GM20431 (cell line): ENCODE measurements around the gene VGLL4.
"Not testable (repeated sequence)": the region's sequence is repeated elsewhere in the genome, so short reads cannot be mapped to it uniquely, and the experiment has no call there.

Experiments
- in situ Hi-C: fragments of 300-500 bp; cut with MseI, MboI; formaldehyde crosslinking; loops from one replicate; pipeline ENCODE4 v1.15.0; 2020; ENCODE audit warnings: low sequenced_read_pairs; ENCODE audit not compliant: unreplicated experiment

Gene VGLL4

DNA sequence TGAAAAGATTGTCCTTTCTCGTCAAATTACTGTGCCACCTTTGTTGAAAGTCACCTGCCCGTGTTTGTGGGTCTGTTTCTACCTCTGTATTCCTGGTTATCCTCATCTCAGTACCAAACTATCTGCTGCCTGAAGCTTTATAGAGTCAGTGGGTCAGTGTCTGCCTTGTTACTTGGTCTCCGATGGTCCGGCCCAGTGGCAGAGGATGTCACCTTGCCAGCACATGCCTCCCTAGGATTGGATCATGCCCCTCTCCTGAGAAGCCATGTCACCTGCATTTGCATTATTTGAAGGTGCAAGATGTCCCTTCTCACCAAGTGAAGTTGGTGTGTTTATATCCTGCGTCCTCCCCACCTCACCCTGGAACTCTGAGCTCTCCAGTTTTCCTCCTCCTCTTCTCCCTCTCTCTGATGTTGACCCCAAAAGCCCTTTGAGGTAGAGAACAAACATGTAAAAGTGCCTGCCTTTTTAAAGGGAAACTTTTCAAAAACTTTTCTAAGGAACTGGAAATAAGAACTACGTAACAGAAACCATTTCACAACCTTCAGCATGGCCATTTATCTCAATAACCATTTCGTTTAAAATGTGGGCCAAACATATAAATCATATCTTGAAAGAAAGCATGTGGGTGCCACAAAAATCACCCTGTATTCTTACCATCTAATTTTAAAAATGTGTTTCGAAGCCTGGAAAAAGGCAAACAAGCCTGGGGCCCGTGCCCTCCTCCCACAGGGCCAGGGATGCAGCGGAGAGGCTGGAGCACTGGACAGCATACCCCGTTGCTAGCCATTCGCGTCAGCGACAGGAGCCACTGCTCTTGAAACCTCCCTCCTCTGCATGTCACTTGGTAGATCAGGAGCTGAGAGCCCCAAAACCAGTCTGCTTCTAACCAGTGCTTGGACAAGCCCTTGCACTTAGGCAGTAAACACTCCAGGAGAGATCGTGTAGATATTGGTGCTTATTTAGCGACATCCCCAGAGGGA is 102.1 kb downstream of the VGLL4 start:
- in situ Hi-C loops, result no loop called here

DNA sequence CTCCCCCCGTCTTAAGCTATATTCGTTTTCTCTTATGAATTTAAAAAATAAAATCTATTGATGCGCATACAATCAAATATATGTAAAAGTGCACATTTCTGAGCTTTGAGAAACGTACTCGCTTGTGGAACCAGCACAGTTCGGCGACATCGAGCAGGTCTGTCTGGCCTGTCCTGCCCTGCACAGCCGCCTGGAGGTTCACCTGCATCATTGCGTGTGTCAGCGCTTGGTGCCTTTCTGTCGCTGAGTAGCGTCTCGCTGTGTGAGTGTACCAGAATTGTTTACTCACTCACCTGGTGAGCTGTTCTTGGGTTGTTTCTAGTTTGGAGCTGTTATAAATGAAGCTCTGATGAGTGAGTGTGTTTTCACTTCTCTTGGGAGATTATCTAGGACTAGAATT is 104.0 kb downstream of the VGLL4 start:
- in situ Hi-C loops, result no loop called here

GRCh38 chr3:11539218-11539617 is 104.5 kb downstream of the VGLL4 start:
- in situ Hi-C loops, result no loop called here

DNA sequence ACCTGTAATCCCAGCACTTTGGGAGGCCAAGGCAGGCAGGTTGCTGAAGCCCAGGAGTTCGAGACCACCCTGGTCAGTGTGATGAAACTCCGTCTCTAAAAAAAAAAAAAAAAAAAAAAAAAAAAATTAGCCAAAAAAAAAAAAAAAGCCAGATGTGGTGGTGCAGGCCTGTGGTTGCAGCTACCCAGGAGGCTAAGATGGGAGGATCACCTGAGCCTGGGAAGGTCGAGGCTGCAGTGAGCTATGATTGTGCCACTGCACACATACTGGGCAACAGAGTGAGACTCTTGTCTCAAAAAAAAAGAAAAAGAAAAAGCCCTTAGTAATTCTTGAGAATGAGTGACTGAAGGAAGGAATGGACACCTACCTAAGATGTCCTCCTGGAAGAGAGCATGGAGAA is 105.1 kb downstream of the VGLL4 start:
- in situ Hi-C loops, result no loop called here

- in situ Hi-C loops, result no loop called here
Observed at GRCh38 chr3:11536936-11537612, 106.6 kb downstream of the VGLL4 start.

GRCh38 chr3:11536132-11536935 is 107.4 kb downstream of the VGLL4 start:
- in situ Hi-C loops, result no loop called here

DNA sequence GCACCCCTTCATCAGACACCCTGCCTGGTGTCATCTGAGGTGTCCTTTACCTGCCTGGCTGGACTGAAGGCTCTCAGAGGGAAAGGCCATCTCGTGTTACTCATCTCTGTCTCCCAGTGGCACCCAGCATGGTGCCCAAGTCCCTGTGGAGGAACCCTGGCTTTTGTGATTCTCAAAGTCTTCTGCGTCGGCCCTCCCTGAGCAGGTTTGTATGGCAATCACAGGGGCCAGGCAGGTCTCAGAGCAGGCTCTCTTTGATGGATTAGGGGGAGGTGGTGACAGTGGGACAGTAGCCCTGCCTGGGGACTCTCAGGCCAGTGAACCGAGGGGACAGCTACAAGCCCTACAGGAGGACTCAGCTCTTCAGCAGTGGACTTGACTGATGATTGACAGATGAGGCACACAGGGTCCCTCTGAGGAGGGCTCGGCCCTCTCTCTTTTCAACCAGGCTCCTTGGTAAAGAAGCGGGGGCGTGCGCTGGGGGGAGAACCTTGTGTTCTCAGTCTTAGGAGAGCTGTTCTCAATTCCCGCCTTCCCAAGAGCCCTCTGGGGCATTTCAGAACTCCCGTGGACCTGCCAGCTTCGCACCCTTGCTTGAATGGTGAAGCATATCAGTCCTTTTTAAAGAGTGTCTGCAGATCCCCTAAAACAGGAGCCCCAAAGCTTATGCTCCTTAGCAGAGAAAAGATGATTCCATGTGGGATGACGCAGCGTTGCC is 108.3 kb downstream of the VGLL4 start:
- in situ Hi-C loops, result no loop called here

- in situ Hi-C loops, result no loop called here
Observed at GRCh38 chr3:11534793-11535101, 109.0 kb downstream of the VGLL4 start.

DNA sequence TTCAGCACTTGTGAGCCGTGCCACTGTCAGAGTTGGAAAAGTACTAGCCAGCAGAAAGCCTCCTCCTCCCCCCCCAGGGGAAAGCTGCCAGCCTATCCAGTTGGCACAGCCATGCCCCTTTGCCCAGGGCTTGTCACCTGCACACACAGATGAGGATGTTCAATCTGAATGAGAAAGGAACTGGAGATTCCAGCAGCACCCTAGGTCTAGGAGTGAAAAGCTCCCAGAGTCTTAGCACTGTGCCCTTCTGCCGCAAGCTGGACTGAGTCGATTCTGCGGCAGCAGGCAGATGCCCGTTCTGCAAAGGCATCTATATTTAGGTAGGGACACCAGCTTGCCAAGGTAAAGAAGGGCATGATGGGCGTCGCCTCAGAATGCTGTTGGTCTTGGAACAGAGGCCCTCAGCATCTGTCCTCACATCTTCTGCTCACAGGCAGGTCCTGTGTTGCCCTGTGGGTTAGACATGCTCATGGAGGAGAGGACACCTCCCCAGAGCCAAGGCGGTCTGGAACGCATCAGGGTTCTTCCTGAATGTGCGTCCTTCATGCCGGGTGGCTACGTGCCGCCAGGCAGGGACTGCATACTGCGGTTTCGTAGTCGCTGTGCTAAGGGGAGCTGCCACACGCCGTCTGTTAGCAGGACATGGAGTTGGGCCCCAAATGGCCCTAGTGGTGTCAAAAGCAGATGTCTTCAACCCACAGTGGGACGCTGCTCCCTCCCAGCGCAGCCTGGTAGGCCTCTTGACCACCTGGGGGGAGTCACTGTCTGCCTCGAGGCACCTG is 109.5 kb downstream of the VGLL4 start:
- in situ Hi-C loops, result no loop called here

DNA sequence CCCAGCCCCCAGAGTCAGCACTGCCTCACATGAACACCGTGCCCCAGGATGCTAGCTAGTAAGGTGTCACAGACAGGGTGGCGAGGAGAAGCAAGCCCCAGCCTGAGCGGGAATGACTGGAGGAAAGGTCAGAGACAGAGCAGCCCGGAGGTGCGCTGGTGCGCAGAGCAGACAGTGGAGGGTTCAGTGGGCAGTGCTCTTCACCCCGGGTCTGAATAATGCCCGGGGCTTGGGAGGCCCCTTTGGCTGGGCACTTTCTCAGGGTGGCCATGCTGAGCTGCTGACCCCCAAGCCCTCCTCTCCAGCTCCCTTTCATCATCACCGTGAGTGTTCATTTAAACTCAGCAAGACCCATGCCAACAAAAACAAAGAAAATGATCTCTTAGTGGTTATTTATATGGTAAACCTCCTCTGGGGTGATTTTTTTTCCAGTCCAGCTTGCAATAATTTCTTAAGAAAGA is 110.8 kb downstream of the VGLL4 start:
- in situ Hi-C loops, result no loop called here

DNA sequence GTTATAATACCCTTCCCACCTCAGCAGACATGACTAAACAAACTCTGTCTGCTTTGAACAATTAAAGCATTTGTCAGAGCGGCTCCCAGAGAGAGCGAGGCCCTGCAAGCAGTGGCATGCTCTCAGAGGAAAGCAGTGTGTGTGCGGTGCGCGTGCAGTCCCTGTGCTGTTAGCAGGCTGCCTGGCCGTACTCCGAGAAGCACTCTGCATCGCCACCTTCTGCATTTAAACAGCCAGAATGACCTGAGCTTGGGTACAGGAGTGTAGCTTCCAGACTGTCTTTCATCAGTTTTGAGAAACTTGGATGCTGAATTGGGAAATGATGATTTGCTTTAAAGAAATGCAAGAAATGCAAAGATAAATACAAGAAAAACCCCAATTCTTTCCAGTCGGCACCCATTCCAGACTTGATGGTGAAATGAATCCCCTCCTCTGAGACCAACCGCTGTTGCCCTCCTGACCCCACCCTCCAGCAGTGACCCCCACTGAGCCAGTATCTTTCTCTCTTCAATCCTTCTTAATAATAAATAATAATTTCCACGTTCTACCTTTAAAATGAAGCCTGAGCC is 113.5 kb downstream of the VGLL4 start:
- in situ Hi-C loops, result no loop called here

DNA sequence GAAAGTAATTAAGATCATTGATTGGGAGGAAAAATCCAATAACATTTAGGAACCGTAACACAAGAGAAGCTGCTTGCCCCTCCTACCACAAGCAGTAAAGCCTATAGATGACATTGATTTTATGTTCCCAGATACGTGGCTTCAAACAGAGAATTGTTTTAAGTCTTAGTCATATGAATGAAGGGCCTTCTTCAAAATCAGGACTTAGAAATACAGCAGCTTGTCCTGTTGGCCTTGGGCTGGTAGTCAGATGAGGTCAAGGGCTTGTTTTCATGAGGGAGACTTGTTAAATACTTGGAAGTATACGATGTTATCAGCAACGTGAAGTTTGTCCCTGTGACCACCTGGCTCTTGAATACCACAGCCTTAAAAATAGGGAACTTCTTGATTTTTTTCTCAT is 114.4 kb downstream of the VGLL4 start:
- in situ Hi-C loops, result no loop called here

GRCh38 chr3:11526121-11526520 is 117.6 kb downstream of the VGLL4 start:
- in situ Hi-C loops, result not testable (repeated sequence)

- in situ Hi-C loops, result no loop called here
Observed at GRCh38 chr3:11523572-11524101, 120.1 kb downstream of the VGLL4 start.

GRCh38 chr3:11522953-11523571 is 120.7 kb downstream of the VGLL4 start:
- in situ Hi-C loops, result no loop called here

DNA sequence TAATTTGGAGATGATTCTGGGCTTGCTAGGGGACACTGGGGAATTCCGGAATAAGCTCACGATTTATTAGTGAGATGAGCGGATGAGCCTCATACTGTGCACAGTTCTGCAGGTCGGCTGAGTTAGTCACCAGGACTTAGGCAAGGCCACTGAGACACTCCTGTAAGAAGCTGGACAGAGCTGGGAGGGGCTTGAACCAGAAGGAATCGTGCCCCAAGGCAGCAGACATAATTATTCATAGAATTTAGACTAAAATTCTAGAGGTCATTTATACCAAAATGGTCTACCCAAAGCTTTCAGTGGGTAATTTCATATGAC is 121.4 kb downstream of the VGLL4 start:
- in situ Hi-C loops, result no loop called here

- in situ Hi-C loops, result no loop called here
Observed at GRCh38 chr3:11521167-11521566, 122.5 kb downstream of the VGLL4 start.

DNA sequence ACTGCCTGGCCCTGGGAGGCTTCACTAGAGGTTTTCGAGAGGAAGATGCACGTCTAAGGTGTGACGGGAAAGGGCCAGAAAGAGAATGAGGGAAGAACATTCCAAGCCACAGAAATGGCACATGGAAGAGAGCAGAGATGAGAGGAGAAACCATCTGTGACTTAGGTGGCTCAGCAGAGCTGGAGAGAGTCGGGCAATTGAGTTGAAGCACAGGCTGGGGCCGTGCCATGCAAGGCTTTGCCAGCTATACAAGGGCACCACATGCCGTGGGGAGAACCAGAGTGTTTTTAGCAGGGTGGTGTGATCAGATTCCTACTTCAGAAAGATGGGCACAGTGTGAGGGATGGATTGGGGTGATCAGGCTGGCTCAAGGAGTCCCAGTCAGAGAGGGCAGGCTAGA is 126.1 kb downstream of the VGLL4 start:
- in situ Hi-C loops, result no loop called here
